Measurements from ENCODE around the gene ATP6V1G1.

GRCh38 chr9:114607671-114608524 is 20.3 kb downstream of the ATP6V1G1 start:
- TF ChIP-seq CTCF (conservative IDR thresholded peaks at IDR 0.05 in 1 of 2, IDR thresholded peaks at IDR 0.05 in 1 of 2; ENCODE audit: low read depth in 1 of 2, low read length in 2 of 2): no peak
- TF ChIP-seq EZH2 (IDR thresholded peaks at IDR 0.05; ENCODE audit: low read length, missing control alignments): no peak

All from fibroblast of lung (primary cell).